Naive B cell (primary cell): ENCODE data around the gene YWHAB. TPM values are rescaled to one million over a fixed set of nuclear protein-coding genes. Genes with fewer than 3 reads are reported as not detected.

ENCODE experiments used
- ATAC-seq, 2 donors: fragments of 150-1000 bp; cut with Tn5 transposase; 2 replicates each; pipeline ENCODE4 v1.10.0; 2021; ENCODE audit warnings: low read depth in 2 of 2, mild to moderate bottlenecking in 2 of 2, moderate library complexity in 2 of 2
- DNase-seq: peaks from one replicate; pipeline ENCODE4 v3.0.0; 2022
- H3K27ac Mint-ChIP-seq, 6 donors: one replicate each; pipeline ENCODE4 v1.8.0; 2020 to 2022; ENCODE audit warnings: mild to moderate bottlenecking in 6 of 6, mixed read lengths in 6 of 6, moderate library complexity in 5 of 6, inconsistent platforms in 2 of 6
- H3K27me3 Mint-ChIP-seq, 3 donors: one replicate each; pipeline ENCODE4 v1.8.0; 2021 to 2022; ENCODE audit warnings: mixed read lengths in 3 of 3, mild to moderate bottlenecking in 1 of 3
- H3K36me3 Mint-ChIP-seq, 2 donors: one replicate each; pipeline ENCODE4 v1.8.0; 2020 to 2022; ENCODE audit warnings: mixed read lengths in 2 of 2, inconsistent platforms in 1 of 2, mild to moderate bottlenecking in 1 of 2
- H3K4me1 Mint-ChIP-seq, 3 donors: one replicate each; pipeline ENCODE4 v1.8.0; 2020 to 2022; ENCODE audit warnings: mixed read lengths in 3 of 3, inconsistent platforms in 1 of 3, mild to moderate bottlenecking in 1 of 3, moderate library complexity in 1 of 3
- H3K4me3 Mint-ChIP-seq, 8 donors: one replicate each; pipeline ENCODE4 v1.8.0; 2020 to 2022; ENCODE audit warnings: mild to moderate bottlenecking in 8 of 8, mixed read lengths in 8 of 8, moderate library complexity in 8 of 8, inconsistent platforms in 2 of 8
- H3K9me3 Mint-ChIP-seq, 7 donors: one replicate each; pipeline ENCODE4 v1.8.0; 2020 to 2022; ENCODE audit warnings: mixed read lengths in 7 of 7, mild to moderate bottlenecking in 5 of 7, inconsistent platforms in 2 of 7, moderate library complexity in 1 of 7
- polyA plus RNA-seq, 6 donors: library from polyadenylated mRNA; unstranded; fragments of 300-500 nt; fragmentation: Illumina TruSeq; gene quantifications; one replicate each; pipeline ENCODE4 v1.2.3, GENCODE V29; 2021; ENCODE audit warnings: low read depth in 6 of 6

Gene YWHAB
- polyA plus RNA-seq, 6 donors from 2014 or later = 414 to 531 (median 498) TPM

GRCh38 chr20:44909872-44910689 lies 24.6 kb downstream of the YWHAB start, which contains the start of gene PABPC1L:
Gene PABPC1L (plus strand): TSS chr20:44910060. CDS start chr20:44910144, 84 bp downstream.
- ATAC-seq = peak; percentile 97 to 99
- Mint-ChIP-seq H3K36me3 (peaks cover 0 to 3% of the 10 kb centered on the region in 2 donors), H3K4me1 (peaks cover 16 to 30% (median 20%) of the 10 kb centered on the region in 3 donors), H3K27me3 (no peaks in the 10 kb centered on the region), H3K4me3 (peak within 1 kb of the TSS; percentile 82 to 95 (median 88)), H3K9me3 (no peaks in the 10 kb centered on the region), H3K27ac (peak within 1 kb of the TSS; percentile 23 to 94 (median 86))
- DNase-seq = peak; percentile 74

- peak overlapping the region; percentile 82 to 95 (median 88) for H3K4me3 Mint-ChIP-seq
- ATAC-seq (no peak), DNase-seq (no peak)
- no peaks in the 10 kb centered on the region for H3K9me3 Mint-ChIP-seq
- peaks cover 19 to 30% (median 21%) of the 10 kb centered on the region in 3 donors for H3K4me1 Mint-ChIP-seq
- peak overlapping the region in 3 of 6 donors; percentile 23 to 88 (median 83) for H3K27ac Mint-ChIP-seq
- H3K27me3 Mint-ChIP-seq = no peaks in the 10 kb centered on the region
- no peaks in the 10 kb centered on the region for H3K36me3 Mint-ChIP-seq
Measured at GRCh38 chr20:44910690-44911262, 25.3 kb downstream of the YWHAB start.

- peak overlapping the region in 2 of 6 donors; percentile 58 to 63 for H3K27ac Mint-ChIP-seq
- H3K36me3 Mint-ChIP-seq = peaks cover 0 to 2% of the 10 kb centered on the region in 2 donors
- H3K27me3 Mint-ChIP-seq = no peaks in the 10 kb centered on the region
Measured at GRCh38 chr20:44911264-44911921, 25.9 kb downstream of the YWHAB start.

GRCh38 chr20:44912189-44912588 lies 26.7 kb downstream of the YWHAB start:
- peak overlapping the region in 3 of 8 donors; percentile 12 to 82 (median 56) for H3K4me3 Mint-ChIP-seq
- DNase-seq = no peak
- H3K4me1 Mint-ChIP-seq = peaks cover 19 to 30% (median 21%) of the 10 kb centered on the region in 3 donors
- no peaks in the 10 kb centered on the region for H3K9me3 Mint-ChIP-seq
- no peak for ATAC-seq
- no peaks in the 10 kb centered on the region for H3K27me3 Mint-ChIP-seq
- H3K27ac Mint-ChIP-seq = peak overlapping the region in 2 of 6 donors; percentile 16 to 64
- H3K36me3 Mint-ChIP-seq = peaks cover 0 to 8% of the 10 kb centered on the region in 2 donors

More at GRCh38 chr20:44911264-44911921, 25.9 kb downstream of the YWHAB start:
- DNase-seq (peak; percentile 25), ATAC-seq (no peak)
- Mint-ChIP-seq H3K4me3 (peak overlapping the region in 5 of 8 donors; percentile 32 to 82 (median 61)), H3K9me3 (no peaks in the 10 kb centered on the region), H3K4me1 (peaks cover 19 to 30% (median 21%) of the 10 kb centered on the region in 3 donors)

GRCh38 chr20:44914924-44915323 lies 29.4 kb downstream of the YWHAB start:
- peak overlapping the region in 2 of 6 donors; percentile 75 to 91 for H3K27ac Mint-ChIP-seq
- H3K27me3 Mint-ChIP-seq = no peaks in the 10 kb centered on the region
- DNase-seq (no peak), ATAC-seq (no peak)
- H3K9me3 Mint-ChIP-seq = no peaks in the 10 kb centered on the region
- H3K4me3 Mint-ChIP-seq = peak overlapping the region in 2 of 8 donors; percentile 30 to 56
- H3K4me1 Mint-ChIP-seq = peaks cover 11 to 19% (median 14%) of the 10 kb centered on the region in 3 donors
- H3K36me3 Mint-ChIP-seq = peaks cover 4 to 8% of the 10 kb centered on the region in 2 donors

GRCh38 chr20:44916586-44916985 lies 31.1 kb downstream of the YWHAB start:
- Mint-ChIP-seq H3K36me3 (peaks cover 4 to 8% of the 10 kb centered on the region in 2 donors), H3K4me3 (no peak overlapping the region), H3K9me3 (no peaks in the 10 kb centered on the region), H3K27me3 (no peaks in the 10 kb centered on the region), H3K27ac (no peak overlapping the region), H3K4me1 (peaks cover 4 to 9% (median 7%) of the 10 kb centered on the region in 3 donors)
- no peak for DNase-seq
- ATAC-seq = no peak

- Mint-ChIP-seq H3K36me3 (peaks cover 4 to 8% of the 10 kb centered on the region in 2 donors), H3K27ac (no peak overlapping the region), H3K9me3 (no peaks in the 10 kb centered on the region), H3K4me3 (no peak overlapping the region), H3K27me3 (no peaks in the 10 kb centered on the region), H3K4me1 (peaks cover 4 to 7% (median 5%) of the 10 kb centered on the region in 3 donors)
- DNase-seq (no peak), ATAC-seq (no peak)
Measured at GRCh38 chr20:44917399-44917798, 31.9 kb downstream of the YWHAB start.

- H3K4me3 Mint-ChIP-seq = no peak overlapping the region
- peak overlapping the region in 1 of 6 donors; percentile 52 for H3K27ac Mint-ChIP-seq
- no peaks in the 10 kb centered on the region for H3K9me3 Mint-ChIP-seq
- no peak for DNase-seq
- peaks cover 8% of the 10 kb centered on the region in 2 donors for H3K36me3 Mint-ChIP-seq
- peaks cover 3 to 7% (median 4%) of the 10 kb centered on the region in 3 donors for H3K4me1 Mint-ChIP-seq
- no peak for ATAC-seq
- no peaks in the 10 kb centered on the region for H3K27me3 Mint-ChIP-seq
Measured at GRCh38 chr20:44918342-44918741, 32.8 kb downstream of the YWHAB start.

- DNase-seq (no peak), ATAC-seq (no peak)
- Mint-ChIP-seq H3K4me1 (peaks cover 3 to 7% (median 4%) of the 10 kb centered on the region in 3 donors), H3K27ac (no peak overlapping the region), H3K27me3 (no peaks in the 10 kb centered on the region), H3K4me3 (no peak overlapping the region), H3K9me3 (no peaks in the 10 kb centered on the region), H3K36me3 (peaks cover 8% of the 10 kb centered on the region in 2 donors)
Measured at GRCh38 chr20:44918761-44919160, 33.3 kb downstream of the YWHAB start.

- Mint-ChIP-seq H3K9me3 (no peaks in the 10 kb centered on the region), H3K4me3 (no peak overlapping the region), H3K27me3 (no peaks in the 10 kb centered on the region), H3K4me1 (no peaks in the 10 kb centered on the region), H3K27ac (peak overlapping the region in 1 of 6 donors; percentile 80), H3K36me3 (peaks cover 8 to 23% of the 10 kb centered on the region in 2 donors)
- DNase-seq = no peak
- ATAC-seq = no peak
Measured at GRCh38 chr20:44921447-44921846, 35.9 kb downstream of the YWHAB start.

GRCh38 chr20:44924541-44924940 lies 39.0 kb downstream of the YWHAB start:
- ATAC-seq = no peak
- Mint-ChIP-seq H3K27ac (no peak overlapping the region), H3K27me3 (no peaks in the 10 kb centered on the region), H3K36me3 (peaks cover 4 to 18% of the 10 kb centered on the region in 2 donors), H3K4me1 (no peaks in the 10 kb centered on the region), H3K9me3 (no peaks in the 10 kb centered on the region), H3K4me3 (no peak overlapping the region)
- DNase-seq = no peak

GRCh38 chr20:44928595-44928994 lies 43.1 kb downstream of the YWHAB start:
- Mint-ChIP-seq H3K4me3 (no peak overlapping the region), H3K27me3 (no peaks in the 10 kb centered on the region), H3K4me1 (no peaks in the 10 kb centered on the region), H3K36me3 (peaks cover 0 to 26% of the 10 kb centered on the region in 2 donors), H3K9me3 (no peaks in the 10 kb centered on the region), H3K27ac (no peak overlapping the region)
- ATAC-seq (no peak), DNase-seq (no peak)

GRCh38 chr20:44930517-44931168 lies 45.1 kb downstream of the YWHAB start:
- DNase-seq (no peak), ATAC-seq (no peak)
- H3K36me3 Mint-ChIP-seq = peaks cover 5 to 12% of the 10 kb centered on the region in 2 donors
- no peak overlapping the region for H3K4me3 Mint-ChIP-seq
- H3K4me1 Mint-ChIP-seq = no peaks in the 10 kb centered on the region
- peak overlapping the region in 1 of 6 donors; percentile 34 for H3K27ac Mint-ChIP-seq
- H3K9me3 Mint-ChIP-seq = no peaks in the 10 kb centered on the region
- no peaks in the 10 kb centered on the region for H3K27me3 Mint-ChIP-seq
